Neural cell (in vitro differentiated cells): Measurements from ENCODE around the gene NLRP5. TPM values are rescaled to one million over a fixed set of nuclear protein-coding genes. Genes with fewer than 3 reads are reported as not detected.

Experiments used
- H2AFZ ChIP-seq: fragments of 200-600, 300-800 bp; sonication (generic), shearing (Covaris generic); 2 replicates; pipeline ENCODE4 v1.6.0; 2014; ENCODE audit warnings: low read depth, mild to moderate bottlenecking, antibody characterized with exemption, low read length, moderate library complexity
- H3F3A ChIP-seq: fragments of 200-600 bp; shearing (Covaris generic); 2 replicates; pipeline ENCODE4 v1.6.1; 2016; ENCODE audit warnings: mild to moderate bottlenecking, moderate library complexity, mixed read lengths, antibody characterized with exemption, low read length; ENCODE audit not compliant: insufficient read depth, poor library complexity, severe bottlenecking
- H3K27ac ChIP-seq: fragments of 200-600, 300-800 bp; sonication (generic), shearing (Covaris generic); 2 replicates; pipeline ENCODE4 v1.5.1; 2014; ENCODE audit warnings: mild to moderate bottlenecking, low read length, moderate library complexity
- H3K27me3 ChIP-seq: fragments of 300-800, 200-600 bp; sonication (generic), shearing (Covaris generic); 2 replicates; pipeline ENCODE4 v1.6.0; 2014; ENCODE audit warnings: mild to moderate bottlenecking, low read depth, low read length, moderate library complexity; ENCODE audit not compliant: insufficient read depth
- H3K36me3 ChIP-seq: fragments of 300-800, 200-600 bp; sonication (generic), shearing (Covaris generic); 2 replicates; pipeline ENCODE4 v1.5.1; 2014; ENCODE audit warnings: mild to moderate bottlenecking, antibody characterized with exemption, low read length, moderate library complexity; ENCODE audit not compliant: insufficient read depth
- H3K4me2 ChIP-seq: fragments of 300-800, 200-600 bp; sonication (generic), shearing (Covaris generic); 2 replicates; pipeline ENCODE4 v1.6.0; 2014; ENCODE audit warnings: mild to moderate bottlenecking, low read length
- H3K4me3 ChIP-seq: fragments of 300-800, 200-600 bp; sonication (generic), shearing (Covaris generic); 2 replicates; pipeline ENCODE4 v1.5.1; 2014; ENCODE audit warnings: mild to moderate bottlenecking, low read length, moderate library complexity
- H3K79me2 ChIP-seq: fragments of 200-600 bp; shearing (Covaris generic); replicated peaks from 2 replicates; pipeline ENCODE4 v1.6.0; 2014; ENCODE audit warnings: mild to moderate bottlenecking, low read length, moderate library complexity; ENCODE audit not compliant: insufficient read depth
- H3K9ac ChIP-seq: fragments of 300-800, 200-600 bp; sonication (generic), shearing (Covaris generic); 2 replicates; pipeline ENCODE4 v1.6.1; 2016; ENCODE audit warnings: mild to moderate bottlenecking, low read length, mixed read lengths
- H3K9me2 ChIP-seq: fragments of 200-600 bp; shearing (Covaris generic); 2 replicates; pipeline ENCODE4 v1.6.1; 2016; ENCODE audit warnings: mild to moderate bottlenecking, low read length, mixed read lengths; ENCODE audit not compliant: insufficient read depth
- H3K9me3 ChIP-seq: fragments of 200-600, 300-800 bp; sonication (generic), shearing (Covaris generic); 2 replicates; pipeline ENCODE4 v1.6.1; 2016; ENCODE audit warnings: mild to moderate bottlenecking, mixed run types, low read length, moderate library complexity, mixed read lengths
- H4K20me1 ChIP-seq: fragments of 200-600 bp; shearing (Covaris generic); 2 replicates; pipeline ENCODE4 v1.6.1; 2016; ENCODE audit warnings: mild to moderate bottlenecking, mixed run types; ENCODE audit not compliant: insufficient read depth
- EP300 ChIP-seq: fragments of 450-650 bp; conservative IDR thresholded peaks from 2 replicates; pipeline ENCODE4 v1.6.1; 2014; ENCODE audit warnings: antibody characterized with exemption, mild to moderate bottlenecking, moderate library complexity; ENCODE audit not compliant: poor library complexity, severe bottlenecking
- EZH2 ChIP-seq: fragments of 200-600, 300-800 bp; shearing (Covaris generic), sonication (generic); IDR thresholded peaks from 2 replicates; pipeline ENCODE4 v1.6.1; 2014; ENCODE audit warnings: antibody characterized with exemption, low read length, borderline replicate concordance, mild to moderate bottlenecking; ENCODE audit not compliant: insufficient read depth, poor library complexity, severe bottlenecking
- MXI1 ChIP-seq: fragments of 450-650 bp; conservative IDR thresholded peaks from 2 replicates; pipeline ENCODE4 v1.6.1; 2014; ENCODE audit warnings: antibody characterized with exemption, mild to moderate bottlenecking; ENCODE audit not compliant: poor library complexity, severe bottlenecking
- POLR2AphosphoS5 ChIP-seq: IDR thresholded peaks from 2 replicates; pipeline ENCODE4 v1.6.1; 2012
- RAD21 ChIP-seq: fragments of 450-650 bp; conservative IDR thresholded peaks from 2 replicates; pipeline ENCODE4 v1.6.1; 2014; ENCODE audit warnings: antibody characterized with exemption, mild to moderate bottlenecking, moderate library complexity
- SMC3 ChIP-seq: fragments of 450-650 bp; conservative IDR thresholded peaks from 2 replicates; pipeline ENCODE4 v1.6.1; 2014; ENCODE audit warnings: antibody characterized with exemption, mild to moderate bottlenecking, moderate library complexity; ENCODE audit not compliant: poor library complexity
- TAF1 ChIP-seq: IDR thresholded peaks from 2 replicates; pipeline ENCODE4 v1.6.1; 2012; ENCODE audit warnings: low read depth
- polyA plus RNA-seq: library from polyadenylated mRNA; depleted of rRNA; stranded (reverse); fragments of >200 nt; gene quantifications from 2 replicates; pipeline ENCODE4 v1.2.3, GENCODE V29; 2014
- TF ChIP-seq, protein P1 (sequence below): fragments of 450-650 bp; IDR thresholded peaks from 2 replicates; pipeline ENCODE4 v1.5.1; 2014; ENCODE audit warnings: antibody characterized with exemption, mild to moderate bottlenecking, moderate library complexity; ENCODE audit not compliant: poor library complexity, severe bottlenecking
- TF ChIP-seq, protein P2 (sequence below): IDR thresholded peaks from 2 replicates; pipeline ENCODE4 v1.6.1; 2012; ENCODE audit warnings: borderline replicate concordance

The NLRP5 gene
- polyA plus RNA-seq, 1 donor from 2014 or later = not detected

DNA sequence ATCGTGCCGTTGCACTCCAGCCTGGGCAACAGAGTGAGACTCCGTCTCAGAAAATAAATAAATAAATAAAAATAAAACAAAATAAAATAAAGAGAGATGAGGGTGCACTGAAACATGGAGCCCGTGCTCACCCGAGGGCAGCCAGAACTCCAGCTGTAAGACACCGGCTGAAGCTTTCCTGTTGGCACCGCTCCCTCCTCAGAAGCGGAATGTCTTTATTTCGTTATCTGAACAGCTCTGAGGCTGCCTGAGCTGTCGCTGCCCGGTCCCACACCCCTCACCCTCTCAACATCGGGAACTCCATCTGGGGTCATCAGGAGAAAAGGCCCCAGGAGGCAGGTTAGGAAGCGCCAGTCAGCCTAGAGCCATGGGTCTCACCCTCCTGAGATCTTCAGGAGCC lies 110.1 kb downstream of the NLRP5 start:
- H2AFZ ChIP-seq = no peak overlapping the region
- no peak overlapping the region for H3K27ac ChIP-seq
- peaks cover 19% of the 10 kb centered on the region for H3K9me3 ChIP-seq
- no peaks in the 10 kb centered on the region for H3K27me3 ChIP-seq
- no peak for TF ChIP-seq RAD21
- H4K20me1 ChIP-seq = no peaks in the 10 kb centered on the region
- no peak overlapping the region for H3K4me2 ChIP-seq
- H3K9me2 ChIP-seq = no peaks in the 10 kb centered on the region
- H3K9ac ChIP-seq = no peak overlapping the region
- H3F3A ChIP-seq = no peaks in the 10 kb centered on the region
- no peak overlapping the region for H3K4me3 ChIP-seq
- H3K36me3 ChIP-seq = peaks cover 4% of the 10 kb centered on the region
- no peaks in the 10 kb centered on the region for H3K79me2 ChIP-seq

DNA sequence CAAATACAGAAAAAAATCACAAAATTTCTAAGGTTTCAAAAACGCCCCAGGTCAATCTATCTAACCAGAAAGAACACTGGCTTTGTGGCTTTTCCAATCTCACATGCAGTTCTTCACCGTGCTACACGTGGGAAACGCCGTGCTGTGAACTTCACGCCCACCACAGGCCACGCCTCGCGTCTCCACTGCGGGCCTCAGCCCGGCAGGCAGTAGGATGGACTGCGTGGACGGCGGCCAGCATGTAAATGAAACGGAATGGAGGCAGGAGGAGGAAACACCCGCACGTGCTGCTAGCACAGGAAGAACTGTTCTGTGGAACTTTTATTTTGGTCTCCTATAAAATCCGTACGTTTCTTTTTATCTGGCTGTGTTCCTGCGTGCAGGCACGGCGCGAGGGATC lies 110.7 kb downstream of the NLRP5 start:
- Histone ChIP-seq H2AFZ (no peak overlapping the region), H3K9ac (no peak overlapping the region), H3K4me3 (no peak overlapping the region), H3K27me3 (no peaks in the 10 kb centered on the region), H3K9me2 (no peaks in the 10 kb centered on the region), H4K20me1 (no peaks in the 10 kb centered on the region), H3K4me2 (no peak overlapping the region), H3K79me2 (no peaks in the 10 kb centered on the region), H3K9me3 (peaks cover 19% of the 10 kb centered on the region), H3K27ac (no peak overlapping the region), H3F3A (no peaks in the 10 kb centered on the region), H3K36me3 (peaks cover 4% of the 10 kb centered on the region)
- TF ChIP-seq SMC3 (no peak), RAD21 (no peak), MXI1 (no peak), EZH2 (no peak), POLR2AphosphoS5 (no peak), TAF1 (no peak), EP300 (no peak)
- TF ChIP-seq, protein P1, sequence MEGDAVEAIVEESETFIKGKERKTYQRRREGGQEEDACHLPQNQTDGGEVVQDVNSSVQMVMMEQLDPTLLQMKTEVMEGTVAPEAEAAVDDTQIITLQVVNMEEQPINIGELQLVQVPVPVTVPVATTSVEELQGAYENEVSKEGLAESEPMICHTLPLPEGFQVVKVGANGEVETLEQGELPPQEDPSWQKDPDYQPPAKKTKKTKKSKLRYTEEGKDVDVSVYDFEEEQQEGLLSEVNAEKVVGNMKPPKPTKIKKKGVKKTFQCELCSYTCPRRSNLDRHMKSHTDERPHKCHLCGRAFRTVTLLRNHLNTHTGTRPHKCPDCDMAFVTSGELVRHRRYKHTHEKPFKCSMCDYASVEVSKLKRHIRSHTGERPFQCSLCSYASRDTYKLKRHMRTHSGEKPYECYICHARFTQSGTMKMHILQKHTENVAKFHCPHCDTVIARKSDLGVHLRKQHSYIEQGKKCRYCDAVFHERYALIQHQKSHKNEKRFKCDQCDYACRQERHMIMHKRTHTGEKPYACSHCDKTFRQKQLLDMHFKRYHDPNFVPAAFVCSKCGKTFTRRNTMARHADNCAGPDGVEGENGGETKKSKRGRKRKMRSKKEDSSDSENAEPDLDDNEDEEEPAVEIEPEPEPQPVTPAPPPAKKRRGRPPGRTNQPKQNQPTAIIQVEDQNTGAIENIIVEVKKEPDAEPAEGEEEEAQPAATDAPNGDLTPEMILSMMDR = no peak
- TF ChIP-seq, protein P2, sequence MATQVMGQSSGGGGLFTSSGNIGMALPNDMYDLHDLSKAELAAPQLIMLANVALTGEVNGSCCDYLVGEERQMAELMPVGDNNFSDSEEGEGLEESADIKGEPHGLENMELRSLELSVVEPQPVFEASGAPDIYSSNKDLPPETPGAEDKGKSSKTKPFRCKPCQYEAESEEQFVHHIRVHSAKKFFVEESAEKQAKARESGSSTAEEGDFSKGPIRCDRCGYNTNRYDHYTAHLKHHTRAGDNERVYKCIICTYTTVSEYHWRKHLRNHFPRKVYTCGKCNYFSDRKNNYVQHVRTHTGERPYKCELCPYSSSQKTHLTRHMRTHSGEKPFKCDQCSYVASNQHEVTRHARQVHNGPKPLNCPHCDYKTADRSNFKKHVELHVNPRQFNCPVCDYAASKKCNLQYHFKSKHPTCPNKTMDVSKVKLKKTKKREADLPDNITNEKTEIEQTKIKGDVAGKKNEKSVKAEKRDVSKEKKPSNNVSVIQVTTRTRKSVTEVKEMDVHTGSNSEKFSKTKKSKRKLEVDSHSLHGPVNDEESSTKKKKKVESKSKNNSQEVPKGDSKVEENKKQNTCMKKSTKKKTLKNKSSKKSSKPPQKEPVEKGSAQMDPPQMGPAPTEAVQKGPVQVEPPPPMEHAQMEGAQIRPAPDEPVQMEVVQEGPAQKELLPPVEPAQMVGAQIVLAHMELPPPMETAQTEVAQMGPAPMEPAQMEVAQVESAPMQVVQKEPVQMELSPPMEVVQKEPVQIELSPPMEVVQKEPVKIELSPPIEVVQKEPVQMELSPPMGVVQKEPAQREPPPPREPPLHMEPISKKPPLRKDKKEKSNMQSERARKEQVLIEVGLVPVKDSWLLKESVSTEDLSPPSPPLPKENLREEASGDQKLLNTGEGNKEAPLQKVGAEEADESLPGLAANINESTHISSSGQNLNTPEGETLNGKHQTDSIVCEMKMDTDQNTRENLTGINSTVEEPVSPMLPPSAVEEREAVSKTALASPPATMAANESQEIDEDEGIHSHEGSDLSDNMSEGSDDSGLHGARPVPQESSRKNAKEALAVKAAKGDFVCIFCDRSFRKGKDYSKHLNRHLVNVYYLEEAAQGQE = no peak

DNA sequence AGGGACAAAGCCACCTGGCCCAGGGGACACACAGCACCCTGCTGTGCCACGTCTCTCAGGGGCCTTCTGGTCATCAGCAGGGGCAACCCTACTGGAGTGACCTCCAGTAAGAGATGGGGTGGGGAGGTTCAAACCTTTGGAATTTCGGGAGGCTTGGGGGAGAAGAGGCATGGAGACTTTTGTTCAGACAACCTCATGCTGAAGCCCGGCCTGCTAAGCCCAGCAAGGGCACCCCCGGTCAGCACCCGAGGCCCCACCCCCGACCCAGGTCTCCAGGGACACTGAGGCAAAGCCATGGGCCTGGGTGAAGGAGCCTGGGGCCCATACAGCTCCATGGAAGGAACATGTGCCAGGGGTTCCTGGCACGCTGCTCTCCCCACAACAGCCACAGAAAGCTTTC lies 111.2 kb downstream of the NLRP5 start:
- H3K27ac ChIP-seq = no peak overlapping the region
- H2AFZ ChIP-seq = no peak overlapping the region
- H3K79me2 ChIP-seq = no peaks in the 10 kb centered on the region

More for the DNA sequence above, 111.2 kb downstream of the NLRP5 start:
- Histone ChIP-seq H3K9ac (no peak overlapping the region), H3K9me2 (no peaks in the 10 kb centered on the region), H3K9me3 (peaks cover 15% of the 10 kb centered on the region), H3K36me3 (peaks cover 4% of the 10 kb centered on the region), H4K20me1 (no peaks in the 10 kb centered on the region), H3K4me3 (no peak overlapping the region), H3F3A (no peaks in the 10 kb centered on the region), H3K27me3 (no peaks in the 10 kb centered on the region), H3K4me2 (no peak overlapping the region)
- TF ChIP-seq MXI1 (no peak), EZH2 (no peak), TAF1 (no peak), EP300 (no peak), POLR2AphosphoS5 (no peak), RAD21 (no peak), SMC3 (no peak)
- TF ChIP-seq, protein P1 = no peak
- TF ChIP-seq, protein P2 = no peak
